Trophoblast cell (in vitro differentiated cells and primary cell): ENCODE results near the gene SPOCK2.

Source experiments
- DNase-seq, 2 donors: peaks; one replicate each; pipeline ENCODE4 v3.0.0-alpha.2; 2016
- H2AFZ ChIP-seq: 2 replicates; pipeline ENCODE4 v1.6.1; 2013; ENCODE audit warnings: low read length, moderate library complexity, mild to moderate bottlenecking; ENCODE audit not compliant: insufficient read depth, poor library complexity
- H2AK5ac ChIP-seq: 2 replicates; pipeline ENCODE4 v1.6.1; 2013; ENCODE audit warnings: mild to moderate bottlenecking, low read length
- H2BK120ac ChIP-seq: 2 replicates; pipeline ENCODE4 v1.6.1; 2013; ENCODE audit warnings: low read length, mild to moderate bottlenecking, moderate library complexity; ENCODE audit not compliant: insufficient read depth, poor library complexity
- H2BK12ac ChIP-seq: 2 replicates; pipeline ENCODE4 v1.6.1; 2013; ENCODE audit warnings: mild to moderate bottlenecking, low read length, moderate library complexity
- H2BK5ac ChIP-seq: 2 replicates; pipeline ENCODE4 v1.6.1; 2013; ENCODE audit warnings: low read length, low read depth, moderate library complexity, mild to moderate bottlenecking; ENCODE audit not compliant: poor library complexity
- H3K14ac ChIP-seq: 2 replicates; pipeline ENCODE4 v1.6.1; 2013; ENCODE audit warnings: mild to moderate bottlenecking, low read length
- H3K18ac ChIP-seq: 2 replicates; pipeline ENCODE4 v1.6.1; 2013; ENCODE audit warnings: mild to moderate bottlenecking, low read length
- H3K23ac ChIP-seq: 2 replicates; pipeline ENCODE4 v1.6.1; 2013; ENCODE audit warnings: low read length
- H3K27ac ChIP-seq: 2 replicates; pipeline ENCODE4 v1.5.1; 2013; ENCODE audit warnings: low read depth, mild to moderate bottlenecking, inconsistent platforms, low read length, moderate library complexity
- H3K27me3 ChIP-seq: 2 replicates; pipeline ENCODE4 v1.6.1; 2013; ENCODE audit warnings: inconsistent platforms, mild to moderate bottlenecking, low read length, moderate library complexity; ENCODE audit not compliant: insufficient read depth
- H3K36me3 ChIP-seq, 2 experiments: 1 replicate in 1 of 2; 2 replicates in 1 of 2; pipeline ENCODE4 v1.6.1; 2013; ENCODE audit warnings: low read length in 2 of 2, mild to moderate bottlenecking in 2 of 2, moderate library complexity in 1 of 2; ENCODE audit not compliant: insufficient read depth in 2 of 2, control insufficient read depth in 1 of 2
- H3K4ac ChIP-seq: 2 replicates; pipeline ENCODE4 v1.6.1; 2013; ENCODE audit warnings: low read depth, mild to moderate bottlenecking, low read length, moderate library complexity
- H3K4me1 ChIP-seq, 2 experiments: 1 replicate in 1 of 2; 2 replicates in 1 of 2; pipeline ENCODE4 v1.6.1; 2013; ENCODE audit warnings: low read length in 2 of 2, mild to moderate bottlenecking in 2 of 2, moderate library complexity in 1 of 2; ENCODE audit not compliant: insufficient read depth in 2 of 2, control insufficient read depth in 1 of 2
- H3K4me2 ChIP-seq: 2 replicates; pipeline ENCODE4 v1.6.1; 2013; ENCODE audit warnings: inconsistent platforms, mild to moderate bottlenecking, low read length, moderate library complexity
- H3K4me3 ChIP-seq: 2 replicates; pipeline ENCODE4 v1.5.1; 2013; ENCODE audit warnings: mild to moderate bottlenecking, low read depth, low read length, inconsistent platforms
- H3K79me1 ChIP-seq: one replicate; pipeline ENCODE4 v1.6.1; 2013; ENCODE audit warnings: low read length
- H3K79me2 ChIP-seq: 2 replicates; pipeline ENCODE4 v1.6.1; 2013; ENCODE audit warnings: low read length, mild to moderate bottlenecking; ENCODE audit not compliant: control insufficient read depth, insufficient read depth, poor library complexity
- H3K9ac ChIP-seq: 2 replicates; pipeline ENCODE4 v1.6.1; 2013; ENCODE audit warnings: mild to moderate bottlenecking, low read length
- H3K9me3 ChIP-seq: 2 replicates; pipeline ENCODE4 v1.6.1; 2013; ENCODE audit warnings: low read depth, mild to moderate bottlenecking, control low read depth, inconsistent platforms, low read length; ENCODE audit not compliant: insufficient read depth
- H4K12ac ChIP-seq: 2 replicates; pipeline ENCODE4 v1.6.1; 2013; ENCODE audit warnings: low read depth, mild to moderate bottlenecking, low read length, moderate library complexity
- H4K8ac ChIP-seq: 2 replicates; pipeline ENCODE4 v1.6.1; 2013; ENCODE audit warnings: low read depth, mild to moderate bottlenecking, low read length, moderate library complexity
- H4K91ac ChIP-seq: one replicate; pipeline ENCODE4 v1.6.1; 2013; ENCODE audit warnings: low read depth, mild to moderate bottlenecking, low read length, moderate library complexity
- WGBS: extraction: QIAGEN DNeasy Blood & Tissue Kit; methylation state at CpG from one replicate; pipeline ENCODE4 v1.1.7; 2013; ENCODE audit warnings: missing lambda C conversion rate; ENCODE audit not compliant: insufficient read length, insufficient coverage; ENCODE audit errors: extremely low coverage; 5-methylcytosine and 5-hydroxymethylcytosine counted together

SPOCK2 gene

GRCh38 chr10:72079356-72079755, 9.0 kb downstream of the SPOCK2 start:
- Histone ChIP-seq H3K9ac (no peak overlapping the region), H3K9me3 (no peaks in the 10 kb centered on the region), H3K79me1 (no peaks in the 10 kb centered on the region), H4K12ac (no peak overlapping the region), H3K14ac (no peak overlapping the region), H3K4me3 (no peak overlapping the region), H3K27me3 (no peaks in the 10 kb centered on the region), H3K4me1 (peaks cover 2 to 4% of the 10 kb centered on the region in 2 experiments), H2AFZ (no peak overlapping the region), H3K4ac (no peak overlapping the region), H3K36me3 (no peaks in the 10 kb centered on the region), H2AK5ac (no peak overlapping the region), H3K79me2 (no peaks in the 10 kb centered on the region), H4K8ac (no peak overlapping the region), H2BK12ac (no peak overlapping the region), H3K18ac (no peak overlapping the region), H3K4me2 (no peak overlapping the region), H2BK120ac (no peak overlapping the region), H4K91ac (no peak overlapping the region), H2BK5ac (no peak overlapping the region), H3K23ac (no peak overlapping the region), H3K27ac (no peak overlapping the region)
- no peak for DNase-seq
- no CpG with 5 or more reads among the region's 5 CpGs for WGBS

GRCh38 chr10:72077275-72077990, 10.9 kb downstream of the SPOCK2 start:
- Histone ChIP-seq H2BK5ac (no peak overlapping the region), H3K27ac (no peak overlapping the region), H3K79me2 (no peaks in the 10 kb centered on the region), H3K27me3 (no peaks in the 10 kb centered on the region), H2AFZ (no peak overlapping the region), H3K14ac (no peak overlapping the region), H3K9me3 (no peaks in the 10 kb centered on the region), H2BK120ac (no peak overlapping the region), H3K4me3 (no peak overlapping the region), H4K12ac (no peak overlapping the region), H3K9ac (no peak overlapping the region), H3K79me1 (no peaks in the 10 kb centered on the region), H2BK12ac (no peak overlapping the region), H4K91ac (no peak overlapping the region), H3K23ac (no peak overlapping the region), H3K4me2 (no peak overlapping the region), H2AK5ac (no peak overlapping the region), H4K8ac (no peak overlapping the region), H3K4me1 (peaks cover 2 to 4% of the 10 kb centered on the region in 2 experiments), H3K36me3 (no peaks in the 10 kb centered on the region), H3K4ac (no peak overlapping the region), H3K18ac (no peak overlapping the region)
- WGBS, result no CpG with 5 or more reads among the region's 20 CpGs
- no peak for DNase-seq

GRCh38 chr10:72076756-72077155, 11.6 kb downstream of the SPOCK2 start:
- Histone ChIP-seq H4K91ac (no peak overlapping the region), H3K36me3 (no peaks in the 10 kb centered on the region), H2BK120ac (no peak overlapping the region), H3K4ac (no peak overlapping the region), H4K8ac (no peak overlapping the region), H2AK5ac (no peak overlapping the region), H2AFZ (no peak overlapping the region), H3K27ac (no peak overlapping the region), H3K9me3 (no peaks in the 10 kb centered on the region), H3K18ac (no peak overlapping the region), H3K14ac (no peak overlapping the region), H3K4me2 (no peak overlapping the region), H3K27me3 (no peaks in the 10 kb centered on the region), H2BK12ac (no peak overlapping the region), H3K9ac (no peak overlapping the region), H4K12ac (no peak overlapping the region), H3K4me1 (peaks cover 2 to 4% of the 10 kb centered on the region in 2 experiments), H3K79me1 (no peaks in the 10 kb centered on the region), H2BK5ac (no peak overlapping the region), H3K79me2 (no peaks in the 10 kb centered on the region), H3K23ac (no peak overlapping the region), H3K4me3 (no peak overlapping the region)
- WGBS, result no CpG with 5 or more reads among the region's 5 CpGs
- no peak for DNase-seq

- Histone ChIP-seq H3K4me3 (no peak overlapping the region), H2AFZ (no peak overlapping the region), H3K79me2 (no peaks in the 10 kb centered on the region), H2BK120ac (no peak overlapping the region), H4K91ac (no peak overlapping the region), H3K23ac (no peak overlapping the region), H2BK12ac (no peak overlapping the region), H3K4me2 (no peak overlapping the region), H3K36me3 (no peaks in the 10 kb centered on the region), H3K79me1 (no peaks in the 10 kb centered on the region), H2BK5ac (no peak overlapping the region), H3K14ac (no peak overlapping the region), H3K27ac (no peak overlapping the region), H2AK5ac (no peak overlapping the region), H4K12ac (no peak overlapping the region), H3K27me3 (no peaks in the 10 kb centered on the region), H3K9me3 (no peaks in the 10 kb centered on the region), H4K8ac (no peak overlapping the region), H3K4ac (no peak overlapping the region), H3K9ac (no peak overlapping the region), H3K18ac (no peak overlapping the region), H3K4me1 (peaks cover 2 to 4% of the 10 kb centered on the region in 2 experiments)
- no CpG with 5 or more reads among the region's 12 CpGs for WGBS
- no peak for DNase-seq
Observed at GRCh38 chr10:72075376-72076115, 12.8 kb downstream of the SPOCK2 start.
